Measurements from ENCODE around the gene AHI1. TPM values are rescaled to one million over a fixed set of nuclear protein-coding genes. Genes with fewer than 3 reads are reported as not detected.
"Not testable (repeated sequence)": the region's sequence is repeated elsewhere in the genome, so short reads cannot be mapped to it uniquely, and the experiment has no call there.

Gene AHI1
- total RNA-seq, 1 donor from 2014 or later = 14.2 TPM

GRCh38 chr6:135344526-135344925 is 153.0 kb downstream of the AHI1 start:
- Histone ChIP-seq H3K4me2 (ENCODE audit: low read length) (no peak overlapping the region), H3K27me3 (ENCODE audit: insufficient read depth, low read length) (no peaks in the 10 kb centered on the region), H3K27ac (ENCODE audit: low read depth, low read length) (no peak overlapping the region), H2AFZ (ENCODE audit: low read depth, low read length) (no peak overlapping the region), H3K36me3 (ENCODE audit: insufficient read depth, low read length) (no peaks in the 10 kb centered on the region), H3K4me3 (ENCODE audit: insufficient read depth, low read depth, low read length) (no peak overlapping the region), H3K9me3 (ENCODE audit: insufficient read depth, low read depth, low read length) (no peaks in the 10 kb centered on the region), H3K79me2 (ENCODE audit: insufficient read depth, low read length) (peaks cover 7% of the 10 kb centered on the region), H4K20me1 (ENCODE audit: insufficient read depth, low read length) (no peaks in the 10 kb centered on the region), H3K9ac (ENCODE audit: low read length) (no peak overlapping the region), H3K4me1 (ENCODE audit: insufficient read depth, low read length) (peaks cover 9% of the 10 kb centered on the region)
- TF ChIP-seq, protein P1, sequence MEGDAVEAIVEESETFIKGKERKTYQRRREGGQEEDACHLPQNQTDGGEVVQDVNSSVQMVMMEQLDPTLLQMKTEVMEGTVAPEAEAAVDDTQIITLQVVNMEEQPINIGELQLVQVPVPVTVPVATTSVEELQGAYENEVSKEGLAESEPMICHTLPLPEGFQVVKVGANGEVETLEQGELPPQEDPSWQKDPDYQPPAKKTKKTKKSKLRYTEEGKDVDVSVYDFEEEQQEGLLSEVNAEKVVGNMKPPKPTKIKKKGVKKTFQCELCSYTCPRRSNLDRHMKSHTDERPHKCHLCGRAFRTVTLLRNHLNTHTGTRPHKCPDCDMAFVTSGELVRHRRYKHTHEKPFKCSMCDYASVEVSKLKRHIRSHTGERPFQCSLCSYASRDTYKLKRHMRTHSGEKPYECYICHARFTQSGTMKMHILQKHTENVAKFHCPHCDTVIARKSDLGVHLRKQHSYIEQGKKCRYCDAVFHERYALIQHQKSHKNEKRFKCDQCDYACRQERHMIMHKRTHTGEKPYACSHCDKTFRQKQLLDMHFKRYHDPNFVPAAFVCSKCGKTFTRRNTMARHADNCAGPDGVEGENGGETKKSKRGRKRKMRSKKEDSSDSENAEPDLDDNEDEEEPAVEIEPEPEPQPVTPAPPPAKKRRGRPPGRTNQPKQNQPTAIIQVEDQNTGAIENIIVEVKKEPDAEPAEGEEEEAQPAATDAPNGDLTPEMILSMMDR (IDR thresholded peaks at IDR 0.05; ENCODE audit: insufficient read depth, low read depth, low read length) = no peak
- no peak for TF ChIP-seq EZH2 (IDR thresholded peaks at IDR 0.05; ENCODE audit: insufficient read depth, low read length)
- H3K36me3 Mint-ChIP-seq (ENCODE audit: low read depth, unreplicated experiment) = no peaks in the 10 kb centered on the region
- H3K4me3 Mint-ChIP-seq (ENCODE audit: unreplicated experiment) = no peak overlapping the region
- no peak for FAIRE-seq
- no peaks in the 10 kb centered on the region for H3K9me3 Mint-ChIP-seq (ENCODE audit: unreplicated experiment)
- H3K4me1 Mint-ChIP-seq (ENCODE audit: low read depth, unreplicated experiment) = peaks cover 8% of the 10 kb centered on the region
- H3K27ac Mint-ChIP-seq (ENCODE audit: unreplicated experiment) = no peak overlapping the region
- H3K27me3 Mint-ChIP-seq (ENCODE audit: low read depth, unreplicated experiment) = no peaks in the 10 kb centered on the region
- no peak for DNase-seq (ENCODE audit: low read depth)

DNA sequence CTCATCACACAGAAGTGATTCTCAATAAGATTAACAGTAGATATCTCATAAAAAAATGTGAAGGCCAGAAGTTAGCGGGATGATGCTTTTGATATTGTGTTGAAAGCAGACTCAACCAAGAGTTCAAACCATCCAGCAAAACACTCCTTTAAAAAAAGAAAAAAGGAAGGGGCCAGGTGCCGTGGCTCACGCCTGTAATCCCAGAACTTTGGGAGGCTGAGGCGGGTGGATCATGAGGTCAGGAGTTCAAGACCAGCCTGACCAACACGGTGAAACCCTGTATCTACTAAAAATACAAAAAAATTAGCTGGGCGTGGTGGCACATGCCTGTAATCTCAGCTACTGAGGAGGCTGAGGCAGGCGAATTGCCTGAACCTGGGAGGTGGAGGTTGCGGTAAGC is 157.6 kb downstream of the AHI1 start:
- not testable (repeated sequence) for H3K4me3 Mint-ChIP-seq (ENCODE audit: unreplicated experiment); H3K4me1 Mint-ChIP-seq (ENCODE audit: low read depth, unreplicated experiment); H3K4me2 ChIP-seq (ENCODE audit: low read length); H3K9me3 ChIP-seq (ENCODE audit: insufficient read depth, low read depth, low read length); H3K36me3 ChIP-seq (ENCODE audit: insufficient read depth, low read length); H3K79me2 ChIP-seq (ENCODE audit: insufficient read depth, low read length); H3K27me3 ChIP-seq (ENCODE audit: insufficient read depth, low read length); H3K27ac Mint-ChIP-seq (ENCODE audit: unreplicated experiment); DNase-seq (ENCODE audit: low read depth); H3K4me1 ChIP-seq (ENCODE audit: insufficient read depth, low read length); H2AFZ ChIP-seq (ENCODE audit: low read depth, low read length); H4K20me1 ChIP-seq (ENCODE audit: insufficient read depth, low read length); H3K9ac ChIP-seq (ENCODE audit: low read length); H3K36me3 Mint-ChIP-seq (ENCODE audit: low read depth, unreplicated experiment); H3K4me3 ChIP-seq (ENCODE audit: insufficient read depth, low read depth, low read length); H3K9me3 Mint-ChIP-seq (ENCODE audit: unreplicated experiment); FAIRE-seq; H3K27me3 Mint-ChIP-seq (ENCODE audit: low read depth, unreplicated experiment); H3K27ac ChIP-seq (ENCODE audit: low read depth, low read length)

DNA sequence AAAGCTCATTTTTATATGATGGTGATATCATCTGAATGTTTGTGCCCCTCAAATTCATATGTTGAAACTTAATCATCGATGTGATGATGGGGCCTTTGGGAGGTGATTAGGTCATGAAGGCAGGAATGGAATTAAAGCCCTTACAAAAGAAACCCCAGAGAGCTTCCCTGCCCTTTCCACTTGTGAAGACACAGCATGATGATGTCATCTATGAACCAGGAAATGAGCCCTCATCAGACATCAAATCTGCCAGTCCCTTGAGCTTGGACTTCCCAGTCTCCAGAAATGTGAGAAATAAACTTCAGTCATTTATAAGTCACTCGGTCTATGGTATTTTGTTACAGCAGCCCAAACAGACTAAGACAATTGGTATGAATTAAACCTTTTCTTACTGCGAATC is 163.4 kb downstream of the AHI1 start:
- Histone ChIP-seq H3K9ac (ENCODE audit: low read length) (no peak overlapping the region), H4K20me1 (ENCODE audit: insufficient read depth, low read length) (no peaks in the 10 kb centered on the region), H3K79me2 (ENCODE audit: insufficient read depth, low read length) (no peaks in the 10 kb centered on the region), H3K36me3 (ENCODE audit: insufficient read depth, low read length) (peaks cover 4% of the 10 kb centered on the region), H2AFZ (ENCODE audit: low read depth, low read length) (no peak overlapping the region), H3K4me1 (ENCODE audit: insufficient read depth, low read length) (peaks cover 11% of the 10 kb centered on the region), H3K4me2 (ENCODE audit: low read length) (no peak overlapping the region), H3K9me3 (ENCODE audit: insufficient read depth, low read depth, low read length) (no peaks in the 10 kb centered on the region), H3K27me3 (ENCODE audit: insufficient read depth, low read length) (no peaks in the 10 kb centered on the region), H3K4me3 (ENCODE audit: insufficient read depth, low read depth, low read length) (no peak overlapping the region), H3K27ac (ENCODE audit: low read depth, low read length) (no peak overlapping the region)
- FAIRE-seq = peak; percentile 60
- Mint-ChIP-seq H3K27ac (ENCODE audit: unreplicated experiment) (no peak overlapping the region), H3K27me3 (ENCODE audit: low read depth, unreplicated experiment) (no peaks in the 10 kb centered on the region), H3K4me3 (ENCODE audit: unreplicated experiment) (no peak overlapping the region), H3K4me1 (ENCODE audit: low read depth, unreplicated experiment) (peaks cover 9% of the 10 kb centered on the region), H3K9me3 (ENCODE audit: unreplicated experiment) (peaks cover 6% of the 10 kb centered on the region), H3K36me3 (ENCODE audit: low read depth, unreplicated experiment) (peaks cover 5% of the 10 kb centered on the region)
- DNase-seq (ENCODE audit: low read depth) = peak; percentile 27
- TF ChIP-seq, protein P1 (IDR thresholded peaks at IDR 0.05; ENCODE audit: insufficient read depth, low read depth, low read length) = no peak
- no peak for TF ChIP-seq EZH2 (IDR thresholded peaks at IDR 0.05; ENCODE audit: insufficient read depth, low read length)

Measured in astrocyte (in vitro differentiated cells and primary cell).